Placental pericyte (primary cell): Measurements from ENCODE around the gene NPIPB12. TPM values are rescaled to one million over a fixed set of nuclear protein-coding genes. Genes with fewer than 3 reads are reported as not detected.

Experiments
- small RNA-seq: library from RNA; depleted of rRNA; stranded (forward); fragments of <200 nt; gene quantifications from one replicate; pipeline ENCODE3, GENCODE V24; 2012; ENCODE audit warnings: low replicate concordance
- total RNA-seq: library from RNA; depleted of rRNA; stranded (reverse); fragments of >200 nt; gene quantifications from 2 replicates; pipeline ENCODE4 v1.2.3, GENCODE V29; 2012

The NPIPB12 gene
- 10.7 and 22.8 TPM in 2 replicates for total RNA-seq

DNA sequence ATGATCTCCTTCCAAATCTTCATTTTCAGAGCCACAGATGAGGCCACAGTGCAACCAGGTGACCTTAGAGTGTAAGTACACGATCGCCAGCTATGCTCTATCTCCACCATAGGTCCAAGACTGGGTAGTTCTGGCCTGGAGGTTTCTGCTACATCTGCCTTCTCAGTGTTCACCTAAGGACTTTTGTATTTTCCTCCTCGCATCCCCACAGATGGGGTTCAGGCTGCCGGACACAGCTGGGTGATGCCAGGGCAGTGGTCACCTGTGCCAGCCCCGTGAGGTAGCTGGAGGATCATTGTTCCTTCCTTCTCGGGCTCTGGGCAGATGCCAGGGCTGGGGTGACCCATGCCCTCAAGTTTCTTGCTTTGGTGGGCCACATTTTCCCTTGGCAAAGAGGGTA is at the start of gene NPIPB12:
Gene NPIPB12 (minus strand): TSS at position 101 of the 400 bp plus-strand sequence.

DNA sequence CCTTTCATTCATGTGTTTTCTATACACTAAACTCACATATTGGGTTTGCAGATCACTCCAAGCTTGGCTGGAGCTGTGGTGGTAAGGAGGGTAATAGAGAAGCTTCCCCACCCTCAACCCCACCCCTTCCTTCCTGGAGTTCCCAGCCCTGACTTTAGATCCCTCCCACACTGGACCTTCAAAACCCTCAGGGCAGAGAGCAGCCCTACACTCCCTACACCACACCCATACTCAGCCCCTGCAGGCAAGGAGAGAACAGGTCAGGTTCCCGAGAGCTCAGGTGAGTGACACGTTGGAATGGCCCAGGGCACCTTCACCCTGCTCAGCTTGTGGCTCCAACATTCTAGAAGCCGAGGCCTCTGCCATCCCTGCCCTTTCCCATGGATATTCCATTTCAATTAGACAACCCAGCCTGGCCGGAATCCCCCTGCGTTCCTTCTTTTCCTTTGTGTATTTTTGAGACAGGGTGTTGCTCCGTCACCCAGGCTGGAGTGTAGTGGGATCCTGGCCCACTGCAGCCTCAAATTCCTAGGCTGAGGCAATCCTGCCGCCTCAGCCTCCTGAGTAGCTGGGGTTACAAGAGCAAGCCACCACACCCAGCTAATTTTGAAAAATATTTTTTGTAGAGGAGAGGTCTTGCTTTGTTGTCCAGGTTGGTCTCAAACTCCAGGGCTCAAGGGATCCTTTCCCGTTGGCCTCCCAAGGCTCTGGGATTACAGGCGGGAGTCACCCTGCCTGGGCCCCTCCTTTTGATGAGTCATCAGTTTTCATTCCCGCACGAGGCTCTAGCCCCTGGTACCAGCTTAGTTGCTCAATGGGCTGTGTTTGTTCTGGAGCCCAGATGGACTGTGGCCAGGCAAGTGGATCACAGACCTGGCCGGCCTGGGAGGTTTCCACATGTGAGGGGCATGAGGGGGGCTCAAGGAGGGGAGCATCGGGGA is 46.2 kb downstream of the NPIPB12 start, which contains the start of gene SULT1A4:
Gene SULT1A4 (plus strand): TSS at position 208 of the 941 bp plus-strand sequence. CDS start 1,473 bp downstream, outside the sequence.

DNA sequence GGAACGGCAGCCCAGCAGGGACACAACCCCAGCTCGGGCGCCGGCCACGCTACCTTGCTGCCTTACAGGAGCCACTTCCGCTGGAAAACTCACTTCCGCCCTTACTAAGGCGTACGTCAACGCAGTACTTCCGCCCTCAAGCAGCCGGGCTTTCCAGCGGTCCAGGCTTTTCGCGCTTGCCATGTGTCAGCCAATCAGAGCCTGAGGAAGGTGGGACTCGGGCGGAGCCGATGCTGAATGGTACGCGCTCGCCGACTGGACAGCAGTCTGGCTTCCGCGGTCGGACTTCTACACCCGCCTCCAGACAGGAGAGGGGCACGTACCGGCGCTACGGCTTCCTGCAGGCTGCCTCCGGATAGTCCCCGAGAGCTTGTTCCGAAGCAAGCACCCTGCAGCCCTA is 51.9 kb downstream of the NPIPB12 start, which contains the start of the genes BOLA2 and SLX1B:
Gene BOLA2 (minus strand): TSS at position 83 of the 400 bp plus-strand sequence. CDS start 98 bp downstream, outside the sequence.
Gene SLX1B (plus strand): TSS at position 265 of the 400 bp plus-strand sequence.

Small RNAs within 50 kb of the gene (small RNA-seq; reads per million reads assigned to genes)
- not detected for gene AC133555.2

Other genes starting within 250 kb of the NPIPB12 start
- 0.44 and 1.1 TPM in 2 replicates for gene NPIPB11, start 99.7 kb downstream of the NPIPB12 start, total RNA-seq
- gene BOLA2, start 52.1 kb downstream of the NPIPB12 start, total RNA-seq = 18.8 and 20.6 TPM in 2 replicates
- 12.9 and 23.9 TPM in 2 replicates for gene SLX1B, start 51.9 kb downstream of the NPIPB12 start, total RNA-seq
- 0.44 and 0.57 TPM in 2 replicates for gene SULT1A4, start 46.5 kb downstream of the NPIPB12 start, total RNA-seq
- not detected in 2 replicates for gene SPN, start 156.8 kb upstream of the NPIPB12 start, total RNA-seq
- gene QPRT, start 172.8 kb upstream of the NPIPB12 start, total RNA-seq = 25.5 and 137 TPM in 2 replicates
- gene C16orf54, start 239.6 kb upstream of the NPIPB12 start, total RNA-seq = not detected in 2 replicates